ENCODE measurements around the gene COL8A2.

Gene COL8A2

DNA sequence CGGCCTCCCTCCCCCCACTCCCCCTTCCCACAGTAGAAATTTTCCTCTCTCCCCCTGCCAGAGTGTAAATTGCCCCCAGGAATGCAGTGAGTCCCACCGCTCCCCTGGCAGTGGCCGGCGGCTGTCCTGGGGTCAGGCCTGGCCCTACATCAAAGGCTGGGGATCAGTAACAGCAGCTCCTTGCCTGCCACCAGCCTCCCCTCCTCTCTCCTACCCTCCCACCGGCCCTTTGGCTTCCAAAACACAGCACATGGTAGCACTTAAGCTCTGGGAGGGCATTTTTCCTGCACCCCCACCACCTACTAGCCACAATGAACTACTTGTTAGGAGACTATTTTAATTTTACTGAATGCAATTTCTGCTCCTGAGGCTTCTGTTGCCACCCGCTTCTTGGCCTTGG is 9.0 kb upstream of the COL8A2 start:
- no peak overlapping the region for H4K12ac ChIP-seq (ENCODE audit: low read depth, low read length)
- WGBS (ENCODE audit: extremely low coverage, insufficient coverage, insufficient read length) = no CpG with 5 or more reads among the region's 6 CpGs
- H4K8ac ChIP-seq (ENCODE audit: low read depth, low read length) = no peak overlapping the region
- no peak overlapping the region for H3K27ac ChIP-seq (ENCODE audit: low read depth, low read length)
- no peaks in the 10 kb centered on the region for H3K79me1 ChIP-seq (ENCODE audit: low read length)
- peaks cover 8 to 22% of the 10 kb centered on the region in 2 experiments for H3K36me3 ChIP-seq (ENCODE audit: control insufficient read depth in 1 of 2, insufficient read depth in 2 of 2, low read length in 2 of 2)
- no peak overlapping the region for H2BK12ac ChIP-seq (ENCODE audit: low read length)
- no peak overlapping the region for H3K4me3 ChIP-seq (ENCODE audit: low read depth, low read length)
- H3K4ac ChIP-seq (ENCODE audit: low read depth, low read length) = no peak overlapping the region
- no peaks in the 10 kb centered on the region for H3K9me3 ChIP-seq (ENCODE audit: insufficient read depth, low read depth, low read length)
- no peak overlapping the region for H2BK5ac ChIP-seq (ENCODE audit: low read depth, low read length, poor library complexity)
- H3K79me2 ChIP-seq (ENCODE audit: control insufficient read depth, insufficient read depth, low read length, poor library complexity) = no peaks in the 10 kb centered on the region
- H3K23ac ChIP-seq (ENCODE audit: low read length) = no peak overlapping the region
- no peak overlapping the region for H2AK5ac ChIP-seq (ENCODE audit: low read length)
- no peak overlapping the region for H3K18ac ChIP-seq (ENCODE audit: low read length)
- H3K9ac ChIP-seq (ENCODE audit: low read length) = no peak overlapping the region
- H3K14ac ChIP-seq (ENCODE audit: low read length) = no peak overlapping the region
- no peak overlapping the region for H2BK120ac ChIP-seq (ENCODE audit: insufficient read depth, low read length, poor library complexity)
- no peak overlapping the region for H2AFZ ChIP-seq (ENCODE audit: insufficient read depth, low read length, poor library complexity)
- H3K4me1 ChIP-seq (ENCODE audit: control insufficient read depth in 1 of 2, insufficient read depth in 2 of 2, low read length in 2 of 2) = peaks cover 0 to 10% of the 10 kb centered on the region in 2 experiments
- H4K91ac ChIP-seq (ENCODE audit: low read depth, low read length) = no peak overlapping the region
- no peaks in the 10 kb centered on the region for H3K27me3 ChIP-seq (ENCODE audit: insufficient read depth, low read length)
- H3K4me2 ChIP-seq (ENCODE audit: low read length) = no peak overlapping the region
- DNase-seq = no peak

DNA sequence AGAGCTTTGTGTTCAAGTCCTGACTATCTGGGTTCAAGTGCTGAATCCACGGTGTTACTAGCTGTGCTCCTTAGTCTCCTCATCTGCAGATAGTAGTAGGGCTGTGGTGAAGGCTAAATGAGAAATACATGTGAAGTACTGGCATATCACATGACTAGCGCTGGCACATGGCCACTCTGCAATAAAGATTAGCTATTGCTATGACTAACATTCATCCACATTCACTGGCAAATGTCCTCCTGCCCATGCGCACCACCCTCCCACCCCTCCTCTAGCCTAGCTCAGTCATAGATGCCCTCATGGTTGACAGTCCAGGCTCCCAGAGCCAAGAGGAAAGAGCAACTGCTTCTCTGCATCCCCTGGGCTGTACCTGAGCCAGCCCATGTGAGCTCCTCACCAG is 8.5 kb upstream of the COL8A2 start:
- H2AFZ ChIP-seq (ENCODE audit: insufficient read depth, low read length, poor library complexity) = no peak overlapping the region
- H3K9ac ChIP-seq (ENCODE audit: low read length) = no peak overlapping the region
- H4K91ac ChIP-seq (ENCODE audit: low read depth, low read length) = no peak overlapping the region
- H4K8ac ChIP-seq (ENCODE audit: low read depth, low read length) = no peak overlapping the region
- no peaks in the 10 kb centered on the region for H3K9me3 ChIP-seq (ENCODE audit: insufficient read depth, low read depth, low read length)
- DNase-seq = peak in 1 of 2 donors; percentile 12
- no peak overlapping the region for H2AK5ac ChIP-seq (ENCODE audit: low read length)
- no peak overlapping the region for H2BK12ac ChIP-seq (ENCODE audit: low read length)
- peaks cover 0 to 10% of the 10 kb centered on the region in 2 experiments for H3K4me1 ChIP-seq (ENCODE audit: control insufficient read depth in 1 of 2, insufficient read depth in 2 of 2, low read length in 2 of 2)
- H3K4me2 ChIP-seq (ENCODE audit: low read length) = no peak overlapping the region
- no peak overlapping the region for H2BK120ac ChIP-seq (ENCODE audit: insufficient read depth, low read length, poor library complexity)
- no peak overlapping the region for H3K14ac ChIP-seq (ENCODE audit: low read length)
- H2BK5ac ChIP-seq (ENCODE audit: low read depth, low read length, poor library complexity) = no peak overlapping the region
- WGBS (ENCODE audit: extremely low coverage, insufficient coverage, insufficient read length) = no CpG with 5 or more reads among the region's 3 CpGs
- H3K4me3 ChIP-seq (ENCODE audit: low read depth, low read length) = no peak overlapping the region
- H3K79me2 ChIP-seq (ENCODE audit: control insufficient read depth, insufficient read depth, low read length, poor library complexity) = no peaks in the 10 kb centered on the region
- no peak overlapping the region for H3K23ac ChIP-seq (ENCODE audit: low read length)
- H3K79me1 ChIP-seq (ENCODE audit: low read length) = no peaks in the 10 kb centered on the region
- no peak overlapping the region for H3K18ac ChIP-seq (ENCODE audit: low read length)
- H4K12ac ChIP-seq (ENCODE audit: low read depth, low read length) = no peak overlapping the region
- no peak overlapping the region for H3K27ac ChIP-seq (ENCODE audit: low read depth, low read length)
- peaks cover 8 to 22% of the 10 kb centered on the region in 2 experiments for H3K36me3 ChIP-seq (ENCODE audit: control insufficient read depth in 1 of 2, insufficient read depth in 2 of 2, low read length in 2 of 2)
- H3K4ac ChIP-seq (ENCODE audit: low read depth, low read length) = no peak overlapping the region
- H3K27me3 ChIP-seq (ENCODE audit: insufficient read depth, low read length) = no peaks in the 10 kb centered on the region

DNA sequence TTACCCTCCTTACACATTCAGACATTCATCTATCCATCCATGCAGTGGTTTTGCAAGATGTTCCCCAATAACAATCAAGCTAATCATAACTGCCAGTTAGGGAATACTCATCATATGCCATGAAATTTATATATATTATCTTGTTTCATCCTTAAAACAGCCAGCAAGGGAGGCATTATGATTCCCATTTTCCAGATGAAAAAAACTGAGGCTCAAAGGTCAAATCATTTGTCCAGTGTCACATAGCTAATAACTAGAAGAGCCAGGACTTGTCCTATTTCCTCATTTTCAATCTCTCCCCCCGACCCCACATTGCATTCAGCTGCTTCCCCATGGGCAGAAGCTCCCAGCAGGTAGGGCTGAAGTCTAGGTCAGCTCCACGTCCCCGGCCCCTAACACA is 7.0 kb upstream of the COL8A2 start:
- Histone ChIP-seq H3K14ac (ENCODE audit: low read length) (no peak overlapping the region), H2AK5ac (ENCODE audit: low read length) (no peak overlapping the region), H3K79me1 (ENCODE audit: low read length) (no peaks in the 10 kb centered on the region), H2BK120ac (ENCODE audit: insufficient read depth, low read length, poor library complexity) (no peak overlapping the region), H2BK5ac (ENCODE audit: low read depth, low read length, poor library complexity) (no peak overlapping the region), H3K9ac (ENCODE audit: low read length) (no peak overlapping the region), H4K91ac (ENCODE audit: low read depth, low read length) (no peak overlapping the region), H2BK12ac (ENCODE audit: low read length) (no peak overlapping the region), H3K4ac (ENCODE audit: low read depth, low read length) (no peak overlapping the region), H3K18ac (ENCODE audit: low read length) (no peak overlapping the region), H3K27ac (ENCODE audit: low read depth, low read length) (no peak overlapping the region), H3K4me2 (ENCODE audit: low read length) (no peak overlapping the region), H3K4me1 (ENCODE audit: control insufficient read depth in 1 of 2, insufficient read depth in 2 of 2, low read length in 2 of 2) (peaks cover 0 to 10% of the 10 kb centered on the region in 2 experiments), H4K8ac (ENCODE audit: low read depth, low read length) (no peak overlapping the region), H3K27me3 (ENCODE audit: insufficient read depth, low read length) (no peaks in the 10 kb centered on the region), H4K12ac (ENCODE audit: low read depth, low read length) (no peak overlapping the region), H2AFZ (ENCODE audit: insufficient read depth, low read length, poor library complexity) (no peak overlapping the region), H3K4me3 (ENCODE audit: low read depth, low read length) (no peak overlapping the region), H3K36me3 (ENCODE audit: control insufficient read depth in 1 of 2, insufficient read depth in 2 of 2, low read length in 2 of 2) (peaks cover 1 to 9% of the 10 kb centered on the region in 2 experiments), H3K9me3 (ENCODE audit: insufficient read depth, low read depth, low read length) (no peaks in the 10 kb centered on the region), H3K79me2 (ENCODE audit: control insufficient read depth, insufficient read depth, low read length, poor library complexity) (no peaks in the 10 kb centered on the region), H3K23ac (ENCODE audit: low read length) (no peak overlapping the region)
- WGBS (ENCODE audit: extremely low coverage, insufficient coverage, insufficient read length) = no CpG with 5 or more reads among the region's 3 CpGs
- DNase-seq = no peak

DNA sequence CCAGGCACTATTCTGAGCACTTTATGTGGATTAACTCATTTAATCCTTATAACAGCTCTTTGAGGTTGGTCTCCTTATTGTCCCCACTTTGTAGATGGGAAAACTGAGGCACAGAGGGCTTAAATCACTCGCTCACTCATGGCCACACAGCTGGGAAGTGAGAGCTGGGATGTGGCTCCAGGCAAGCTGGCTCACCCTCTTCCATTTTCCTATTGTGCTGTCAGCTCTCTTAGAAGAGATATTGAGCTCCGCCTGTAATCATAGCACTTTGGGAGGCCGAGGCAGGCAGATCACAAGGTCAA is 3.8 kb upstream of the COL8A2 start:
- Histone ChIP-seq H3K14ac (ENCODE audit: low read length) (no peak overlapping the region), H3K18ac (ENCODE audit: low read length) (no peak overlapping the region), H3K4me3 (ENCODE audit: low read depth, low read length) (no peak overlapping the region), H3K79me1 (ENCODE audit: low read length) (no peaks in the 10 kb centered on the region), H4K12ac (ENCODE audit: low read depth, low read length) (no peak overlapping the region), H2BK120ac (ENCODE audit: insufficient read depth, low read length, poor library complexity) (no peak overlapping the region), H3K27me3 (ENCODE audit: insufficient read depth, low read length) (peaks cover 24% of the 10 kb centered on the region), H3K9ac (ENCODE audit: low read length) (no peak overlapping the region), H3K4ac (ENCODE audit: low read depth, low read length) (no peak overlapping the region), H3K79me2 (ENCODE audit: control insufficient read depth, insufficient read depth, low read length, poor library complexity) (no peaks in the 10 kb centered on the region), H3K4me2 (ENCODE audit: low read length) (no peak overlapping the region), H4K91ac (ENCODE audit: low read depth, low read length) (no peak overlapping the region), H4K8ac (ENCODE audit: low read depth, low read length) (no peak overlapping the region), H2AK5ac (ENCODE audit: low read length) (no peak overlapping the region), H2BK5ac (ENCODE audit: low read depth, low read length, poor library complexity) (no peak overlapping the region), H3K9me3 (ENCODE audit: insufficient read depth, low read depth, low read length) (peaks cover 3% of the 10 kb centered on the region), H2BK12ac (ENCODE audit: low read length) (no peak overlapping the region), H2AFZ (ENCODE audit: insufficient read depth, low read length, poor library complexity) (no peak overlapping the region), H3K4me1 (ENCODE audit: control insufficient read depth in 1 of 2, insufficient read depth in 2 of 2, low read length in 2 of 2) (peaks cover 0 to 7% of the 10 kb centered on the region in 2 experiments), H3K36me3 (ENCODE audit: control insufficient read depth in 1 of 2, insufficient read depth in 2 of 2, low read length in 2 of 2) (no peaks in the 10 kb centered on the region), H3K27ac (ENCODE audit: low read depth, low read length) (no peak overlapping the region), H3K23ac (ENCODE audit: low read length) (no peak overlapping the region)
- DNase-seq = no peak
- no CpG with 5 or more reads among the region's 3 CpGs for WGBS (ENCODE audit: extremely low coverage, insufficient coverage, insufficient read length)
